D721Med (cell line): Measurements from ENCODE around the gene ANKS1B.
A peak's percentile ranks its signal among the peaks of the same experiment; 100 is the strongest.

Experiments used
- DNase-seq: peaks from one replicate; pipeline ENCODE4 v3.0.0; 2011; ENCODE audit warnings: low spot score; ENCODE audit not compliant: insufficient read length
- FAIRE-seq: peaks from 2 replicates; lab custom pipeline; 2011; peaks lifted over from hg19 to GRCh38; lab: Jason Lieb, UNC
- CTCF ChIP-seq: IDR thresholded peaks from 2 replicates; pipeline ENCODE4 v1.5.1; 2012; ENCODE audit warnings: mild to moderate bottlenecking, control low read depth; ENCODE audit not compliant: insufficient read depth; ENCODE audit errors: missing control alignments

ANKS1B gene

GRCh38 chr12:99372257-99372920 is 612.3 kb downstream of the ANKS1B start:
- TF ChIP-seq CTCF: no peak
- DNase-seq (no peak), FAIRE-seq (no peak)

- TF ChIP-seq CTCF: no peak
- FAIRE-seq: no peak
Observed at GRCh38 chr12:99370421-99371138, 614.2 kb downstream of the ANKS1B start.

GRCh38 chr12:99367181-99367580 is 617.6 kb downstream of the ANKS1B start:
- DNase-seq (no peak), FAIRE-seq (no peak)
- TF ChIP-seq CTCF: no peak

More at GRCh38 chr12:99370421-99371138, 614.2 kb downstream of the ANKS1B start:
- no peak for DNase-seq

- FAIRE-seq (no peak), DNase-seq (no peak)
- no peak for TF ChIP-seq CTCF
Observed at GRCh38 chr12:99352269-99352668, 632.5 kb downstream of the ANKS1B start.

GRCh38 chr12:99343960-99344359 is 640.8 kb downstream of the ANKS1B start:
- FAIRE-seq: peak; percentile 78
- no peak for DNase-seq
- TF ChIP-seq CTCF: no peak

GRCh38 chr12:99339663-99340062 is 645.1 kb downstream of the ANKS1B start:
- DNase-seq: no peak
- no peak for TF ChIP-seq CTCF
- FAIRE-seq: no peak
